ENCODE data around the gene LSM6. TPM values are rescaled to one million over a fixed set of nuclear protein-coding genes. Genes with fewer than 3 reads are reported as not detected.
A peak's percentile ranks its signal among the peaks of the same experiment; 100 is the strongest.

Gene LSM6
- 19.9 and 24.2 TPM in 2 replicates for total RNA-seq
- long read RNA-seq, transcript LSM6-201 (4 exons, 2,259 nt) = major isoform, 5 of 12 reads
- long read RNA-seq, partial matches to known transcripts = 0 of 12 reads
- long read RNA-seq, other reads (novel, unspliced or antisense) = 6 of 12 reads

- Mint-ChIP-seq H3K9me3 (ENCODE audit: unreplicated experiment) (no peaks in the 10 kb centered on the region), H3K36me3 (ENCODE audit: unreplicated experiment) (peaks cover 3% of the 10 kb centered on the region), H3K27me3 (ENCODE audit: unreplicated experiment) (no peaks in the 10 kb centered on the region), H3K4me3 (ENCODE audit: unreplicated experiment) (peak within 1 kb of the TSS; percentile 83), H3K4me1 (ENCODE audit: unreplicated experiment) (peaks cover 30% of the 10 kb centered on the region), H3K27ac (ENCODE audit: unreplicated experiment) (peak within 1 kb of the TSS; percentile 86)
- DNase-seq (ENCODE audit: extremely low spot score, unreplicated experiment) = peak; percentile 94
- no peak for TF ChIP-seq CTCF (IDR thresholded peaks at IDR 0.05)
Measured at GRCh38 chr4:146175541-146176453, at the start of gene LSM6. TSS of gene LSM6 (plus strand) at chr4:146175718. CDS start at chr4:146182922, 7,204 bp downstream.

DNA sequence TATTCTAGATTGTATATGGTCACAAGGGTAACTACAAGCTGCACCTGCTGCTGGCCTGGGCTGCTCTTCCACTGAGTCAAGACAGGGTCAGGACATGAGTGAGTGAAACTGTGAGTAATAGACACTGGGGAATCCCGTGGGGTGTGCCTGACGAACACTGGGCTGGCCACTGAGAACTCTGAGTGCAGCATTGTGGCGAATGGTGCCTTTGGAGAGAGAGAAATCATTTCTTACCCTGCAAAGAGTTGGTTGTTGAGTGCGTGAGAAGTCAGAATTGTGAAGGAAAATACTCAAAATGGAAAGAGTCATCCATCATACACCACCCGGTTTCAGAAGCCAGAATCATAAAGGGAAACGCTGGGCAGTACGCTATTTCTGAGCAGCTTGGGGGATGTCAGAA is 43.1 kb upstream of the LSM6 start:
- Mint-ChIP-seq H3K4me3 (ENCODE audit: unreplicated experiment) (no peak overlapping the region), H3K9me3 (ENCODE audit: unreplicated experiment) (no peaks in the 10 kb centered on the region), H3K27me3 (ENCODE audit: unreplicated experiment) (peaks cover 3% of the 10 kb centered on the region), H3K27ac (ENCODE audit: unreplicated experiment) (no peak overlapping the region), H3K36me3 (ENCODE audit: unreplicated experiment) (no peaks in the 10 kb centered on the region), H3K4me1 (ENCODE audit: unreplicated experiment) (peaks cover 11% of the 10 kb centered on the region)
- no peak for DNase-seq (ENCODE audit: extremely low spot score, unreplicated experiment)
- TF ChIP-seq CTCF (IDR thresholded peaks at IDR 0.05) = no peak

DNA sequence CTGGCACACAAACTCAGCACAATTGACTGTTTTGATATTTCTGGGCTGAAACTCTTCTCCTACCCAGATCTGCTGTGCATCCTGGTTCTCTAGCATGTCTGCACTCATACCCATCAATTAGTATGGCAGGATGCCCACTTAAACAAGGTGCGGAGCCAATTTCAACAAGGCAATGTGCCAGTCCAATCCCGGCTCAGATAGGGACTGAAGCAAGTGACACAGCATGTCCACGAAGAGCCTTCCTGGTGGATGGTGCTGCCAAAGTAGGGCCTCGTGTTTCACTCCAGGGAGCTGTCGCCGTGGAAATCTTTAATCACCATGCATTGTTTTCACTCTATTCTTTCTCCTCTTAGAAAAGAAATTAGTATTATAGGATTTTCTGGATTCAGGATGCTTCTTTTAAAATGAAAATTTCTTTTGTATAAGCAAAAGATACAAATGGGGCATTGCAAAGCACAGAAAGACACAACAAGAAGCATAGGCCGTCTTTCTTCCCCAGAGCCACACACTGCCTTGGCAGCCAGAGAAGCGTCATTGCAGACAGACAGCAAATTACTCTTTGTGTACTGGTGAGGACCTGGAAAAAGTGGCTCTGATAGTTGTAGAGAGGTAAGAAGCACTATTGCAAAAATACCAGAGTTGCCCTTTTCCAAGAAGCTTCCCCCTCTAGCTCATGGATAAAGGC is 40.6 kb upstream of the LSM6 start:
- Mint-ChIP-seq H3K9me3 (ENCODE audit: unreplicated experiment) (no peaks in the 10 kb centered on the region), H3K27me3 (ENCODE audit: unreplicated experiment) (peaks cover 8% of the 10 kb centered on the region), H3K4me1 (ENCODE audit: unreplicated experiment) (peaks cover 11% of the 10 kb centered on the region), H3K36me3 (ENCODE audit: unreplicated experiment) (no peaks in the 10 kb centered on the region), H3K27ac (ENCODE audit: unreplicated experiment) (peak overlapping the region; percentile 14), H3K4me3 (ENCODE audit: unreplicated experiment) (no peak overlapping the region)
- TF ChIP-seq CTCF (IDR thresholded peaks at IDR 0.05) = no peak
- DNase-seq (ENCODE audit: extremely low spot score, unreplicated experiment) = no peak

GRCh38 chr4:146135941-146136340 is 39.6 kb upstream of the LSM6 start:
- no peak for DNase-seq (ENCODE audit: extremely low spot score, unreplicated experiment)
- no peak overlapping the region for H3K4me3 Mint-ChIP-seq (ENCODE audit: unreplicated experiment)
- no peak for TF ChIP-seq CTCF (IDR thresholded peaks at IDR 0.05)
- H3K4me1 Mint-ChIP-seq (ENCODE audit: unreplicated experiment) = peaks cover 11% of the 10 kb centered on the region
- no peaks in the 10 kb centered on the region for H3K36me3 Mint-ChIP-seq (ENCODE audit: unreplicated experiment)
- no peaks in the 10 kb centered on the region for H3K9me3 Mint-ChIP-seq (ENCODE audit: unreplicated experiment)
- peaks cover 11% of the 10 kb centered on the region for H3K27me3 Mint-ChIP-seq (ENCODE audit: unreplicated experiment)
- no peak overlapping the region for H3K27ac Mint-ChIP-seq (ENCODE audit: unreplicated experiment)

GRCh38 chr4:146142768-146143167 is 32.8 kb upstream of the LSM6 start:
- Mint-ChIP-seq H3K4me1 (ENCODE audit: unreplicated experiment) (no peaks in the 10 kb centered on the region), H3K4me3 (ENCODE audit: unreplicated experiment) (no peak overlapping the region), H3K9me3 (ENCODE audit: unreplicated experiment) (no peaks in the 10 kb centered on the region), H3K27me3 (ENCODE audit: unreplicated experiment) (peaks cover 27% of the 10 kb centered on the region), H3K27ac (ENCODE audit: unreplicated experiment) (no peak overlapping the region), H3K36me3 (ENCODE audit: unreplicated experiment) (no peaks in the 10 kb centered on the region)
- no peak for DNase-seq (ENCODE audit: extremely low spot score, unreplicated experiment)
- no peak for TF ChIP-seq CTCF (IDR thresholded peaks at IDR 0.05)
